ENCODE data around the gene SIRT2. TPM values are rescaled to one million over a fixed set of nuclear protein-coding genes. Genes with fewer than 3 reads are reported as not detected.

SIRT2 gene
- 10 to 100 TPM; 47.0 to 50.0 TPM for total RNA-seq
- polyA plus RNA-seq, result 10 to 100 TPM; 39.0 to 51.7 TPM

- POLR2A ChIA-PET (ENCODE audit: partially characterized antibody), result interaction anchor here (0.7 to 3.0 kb wide), 16 partner anchors 17 to 536 kb away, joined by 3 to 18 read pairs (median 4); partner anchors contain the start of genes ACTN4, ECH1, FAM98C and HNRNPL
- Mint-ChIP-seq H3K9me3 (no peaks in the 10 kb centered on the region), H3K27me3 (no peaks in the 10 kb centered on the region), H3K4me1 (peaks cover 17 to 59% (median 39%) of the 10 kb centered on the region in 4 donors), H3K4me3 (peak within 1 kb of the TSS; percentile 92 to 98 (median 96)), H3K36me3 (peaks cover 10 to 20% of the 10 kb centered on the region in 2 donors), H3K27ac (peak within 1 kb of the TSS; percentile 90 to 100 (median 99))
- CTCF ChIA-PET (ENCODE audit: partially characterized antibody), result interaction anchor here (1.0 to 3.7 kb wide), 7 partner anchors 29 to 497 kb away, joined by 3 to 35 read pairs (median 6); partner anchors contain the start of genes FAM98C, HNRNPL, MRPS12 and SARS2
- Histone ChIP-seq H3K27me3 (ENCODE audit: insufficient read depth, low read length) (no peaks in the 10 kb centered on the region), H3K36me3 (ENCODE audit: insufficient read depth, low read length) (peaks cover 5% of the 10 kb centered on the region), H3K27ac (ENCODE audit: low read depth, low read length) (peak within 1 kb of the TSS; percentile 99), H3K9me3 (ENCODE audit: control insufficient read depth in 1 of 2, low read length in 2 of 2) (no peaks in the 10 kb centered on the region), H3K4me1 (ENCODE audit: insufficient read depth, low read length) (peaks cover 34% of the 10 kb centered on the region), H3K4me3 (ENCODE audit: low read length in 2 of 2) (peak within 1 kb of the TSS; percentile 71 to 87)
- intact Hi-C loops (cut with micrococcal nuclease), result loop anchor here (1.0 kb wide), 8 partner anchors 21 to 525 kb away; partner anchors contain the start of genes ACTN4, ECH1, EIF3K and MRPS12
- DNase-seq, result peak; percentile 98 to 100 (median 100)
Measured at GRCh38 chr19:38899447-38900201, at the start of gene SIRT2, which contains the start of gene NFKBIB. SIRT2 (minus strand) TSS chr19:38899618; CDS start chr19:38899521, 97 bp downstream. NFKBIB (plus strand) TSS chr19:38899969; CDS start chr19:38900033, 64 bp downstream.

GRCh38 chr19:38946229-38947010, 47.0 kb upstream of the SIRT2 start:
- Histone ChIP-seq H3K9me3 (ENCODE audit: control insufficient read depth in 1 of 2, low read length in 2 of 2) (no peaks in the 10 kb centered on the region), H3K36me3 (ENCODE audit: insufficient read depth, low read length) (no peaks in the 10 kb centered on the region), H3K27ac (ENCODE audit: low read depth, low read length) (no peak overlapping the region), H3K4me1 (ENCODE audit: insufficient read depth, low read length) (peaks cover 14% of the 10 kb centered on the region), H3K4me3 (ENCODE audit: low read length in 2 of 2) (no peak overlapping the region), H3K27me3 (ENCODE audit: insufficient read depth, low read length) (no peaks in the 10 kb centered on the region)
- H3K36me3 Mint-ChIP-seq, result no peaks in the 10 kb centered on the region
- H3K4me3 Mint-ChIP-seq, result no peak overlapping the region
- no peak for DNase-seq
- no peak overlapping the region for H3K27ac Mint-ChIP-seq
- peaks cover 0 to 1% of the 10 kb centered on the region in 2 donors for H3K27me3 Mint-ChIP-seq
- ChIA-PET CTCF (ENCODE audit: partially characterized antibody) (interaction anchor here (0.6 to 1.0 kb wide), 2 partner anchors 13 to 204 kb away, joined by 3 read pairs; no protein-coding TSS in a partner anchor), POLR2A (ENCODE audit: partially characterized antibody) (no interaction called here)
- H3K4me1 Mint-ChIP-seq, result peaks cover 10 to 15% (median 12%) of the 10 kb centered on the region in 4 donors
- H3K9me3 Mint-ChIP-seq, result no peaks in the 10 kb centered on the region
- intact Hi-C loops (cut with micrococcal nuclease), result no loop called here

GRCh38 chr19:38945562-38946228, 46.3 kb upstream of the SIRT2 start:
- H3K4me3 Mint-ChIP-seq, result no peak overlapping the region
- no peaks in the 10 kb centered on the region for H3K36me3 Mint-ChIP-seq
- Histone ChIP-seq H3K27me3 (ENCODE audit: insufficient read depth, low read length) (no peaks in the 10 kb centered on the region), H3K4me3 (ENCODE audit: low read length in 2 of 2) (no peak overlapping the region), H3K4me1 (ENCODE audit: insufficient read depth, low read length) (peaks cover 14% of the 10 kb centered on the region), H3K9me3 (ENCODE audit: control insufficient read depth in 1 of 2, low read length in 2 of 2) (no peaks in the 10 kb centered on the region), H3K36me3 (ENCODE audit: insufficient read depth, low read length) (no peaks in the 10 kb centered on the region), H3K27ac (ENCODE audit: low read depth, low read length) (no peak overlapping the region)
- no peaks in the 10 kb centered on the region for H3K9me3 Mint-ChIP-seq
- ChIA-PET POLR2A (ENCODE audit: partially characterized antibody) (no interaction called here), CTCF (ENCODE audit: partially characterized antibody) (interaction anchor here (0.6 kb wide), 1 partner anchor 203 kb away, joined by 3 read pairs; no protein-coding TSS in a partner anchor)
- DNase-seq, result no peak
- intact Hi-C loops (cut with micrococcal nuclease), result no loop called here
- peaks cover 11 to 22% (median 14%) of the 10 kb centered on the region in 4 donors for H3K4me1 Mint-ChIP-seq
- H3K27me3 Mint-ChIP-seq, result peaks cover 0 to 1% of the 10 kb centered on the region in 2 donors
- H3K27ac Mint-ChIP-seq, result no peak overlapping the region

GRCh38 chr19:38944981-38945506, 45.6 kb upstream of the SIRT2 start:
- H3K9me3 ChIP-seq (ENCODE audit: control insufficient read depth in 1 of 2, low read length in 2 of 2), result no peaks in the 10 kb centered on the region
- ChIA-PET CTCF (ENCODE audit: partially characterized antibody) (no interaction called here), POLR2A (ENCODE audit: partially characterized antibody) (no interaction called here)
- H3K4me1 ChIP-seq (ENCODE audit: insufficient read depth, low read length), result peaks cover 7% of the 10 kb centered on the region
- Mint-ChIP-seq H3K4me3 (no peak overlapping the region), H3K36me3 (no peaks in the 10 kb centered on the region), H3K27me3 (peaks cover 0 to 1% of the 10 kb centered on the region in 2 donors), H3K9me3 (no peaks in the 10 kb centered on the region), H3K4me1 (peaks cover 12 to 24% (median 14%) of the 10 kb centered on the region in 4 donors), H3K27ac (no peak overlapping the region)
- H3K27ac ChIP-seq (ENCODE audit: low read depth, low read length), result no peak overlapping the region
- no peaks in the 10 kb centered on the region for H3K27me3 ChIP-seq (ENCODE audit: insufficient read depth, low read length)
- intact Hi-C loops (cut with micrococcal nuclease), result no loop called here
- no peaks in the 10 kb centered on the region for H3K36me3 ChIP-seq (ENCODE audit: insufficient read depth, low read length)
- H3K4me3 ChIP-seq (ENCODE audit: low read length in 2 of 2), result no peak overlapping the region
- DNase-seq, result no peak

GRCh38 chr19:38942471-38943181, 43.2 kb upstream of the SIRT2 start:
- CTCF ChIA-PET (ENCODE audit: partially characterized antibody), result no interaction called here
- no peaks in the 10 kb centered on the region for H3K36me3 Mint-ChIP-seq

GRCh38 chr19:38941979-38942378, 42.6 kb upstream of the SIRT2 start:
- ChIA-PET POLR2A (ENCODE audit: partially characterized antibody) (no interaction called here), CTCF (ENCODE audit: partially characterized antibody) (no interaction called here)
- H3K4me1 ChIP-seq (ENCODE audit: insufficient read depth, low read length), result peaks cover 6% of the 10 kb centered on the region
- H3K4me1 Mint-ChIP-seq, result peaks cover 6 to 23% (median 12%) of the 10 kb centered on the region in 4 donors
- H3K27me3 Mint-ChIP-seq, result no peaks in the 10 kb centered on the region
- H3K4me3 Mint-ChIP-seq, result peak overlapping the region in 1 of 8 donors; percentile 7
- H3K4me3 ChIP-seq (ENCODE audit: low read length in 2 of 2), result no peak overlapping the region
- intact Hi-C loops (cut with micrococcal nuclease), result no loop called here
- no peaks in the 10 kb centered on the region for H3K27me3 ChIP-seq (ENCODE audit: insufficient read depth, low read length)
- H3K27ac Mint-ChIP-seq, result peak overlapping the region in 2 of 7 donors; percentile 14 to 42
- H3K27ac ChIP-seq (ENCODE audit: low read depth, low read length), result no peak overlapping the region
- no peaks in the 10 kb centered on the region for H3K36me3 Mint-ChIP-seq
- H3K36me3 ChIP-seq (ENCODE audit: insufficient read depth, low read length), result no peaks in the 10 kb centered on the region
- no peak for DNase-seq
- no peaks in the 10 kb centered on the region for H3K9me3 ChIP-seq (ENCODE audit: control insufficient read depth in 1 of 2, low read length in 2 of 2)
- H3K9me3 Mint-ChIP-seq, result no peaks in the 10 kb centered on the region

More at GRCh38 chr19:38942471-38943181, 43.2 kb upstream of the SIRT2 start:
- Mint-ChIP-seq H3K27ac (no peak overlapping the region), H3K27me3 (no peaks in the 10 kb centered on the region), H3K4me3 (no peak overlapping the region), H3K9me3 (no peaks in the 10 kb centered on the region), H3K4me1 (peaks cover 6 to 23% (median 12%) of the 10 kb centered on the region in 4 donors)
- DNase-seq, result no peak
- Histone ChIP-seq H3K9me3 (ENCODE audit: control insufficient read depth in 1 of 2, low read length in 2 of 2) (no peaks in the 10 kb centered on the region), H3K27ac (ENCODE audit: low read depth, low read length) (no peak overlapping the region), H3K4me3 (ENCODE audit: low read length in 2 of 2) (no peak overlapping the region), H3K4me1 (ENCODE audit: insufficient read depth, low read length) (peaks cover 6% of the 10 kb centered on the region), H3K36me3 (ENCODE audit: insufficient read depth, low read length) (no peaks in the 10 kb centered on the region), H3K27me3 (ENCODE audit: insufficient read depth, low read length) (no peaks in the 10 kb centered on the region)
- POLR2A ChIA-PET (ENCODE audit: partially characterized antibody), result no interaction called here
- intact Hi-C loops (cut with micrococcal nuclease), result no loop called here

Data from CD4-positive, alpha-beta memory T cell (primary cell).